NCI-H69 (cell line): ENCODE measurements around the gene AGFG1.

Experiments used
- DNase-seq: peaks from one replicate; lab custom pipeline; 2025; lab: John Stamatoyannopoulos, UW

Gene AGFG1

GRCh38 chr2:227610123-227610522 is 138.2 kb downstream of the AGFG1 start:
- DNase-seq: peak; percentile 13
